ENCODE data around the gene GSG1L. TPM values are rescaled to one million over a fixed set of nuclear protein-coding genes. Genes with fewer than 3 reads are reported as not detected.

The GSG1L gene
- total and polyA plus RNA-seq, 4 donors, result 0.14 to 1.3 (median 0.24) TPM

GRCh38 chr16:27769561-27770255, 293.8 kb downstream of the GSG1L start:
- peaks cover 0 to 52% (median 10%) of the 10 kb centered on the region in 4 donors for H3K36me3 ChIP-seq (ENCODE audit: control insufficient read depth in 4 of 4, insufficient read depth in 4 of 4, low read length in 4 of 4)
- no peak overlapping the region for H3K4me3 ChIP-seq
- 92 to 94% methylated on average over 27 of the region's 27 CpGs for WGBS, 2 donors
- ATAC-seq (ENCODE audit: insufficient read depth, low FRiP score) (no peak), DNase-seq (no peak)
- H3K9ac ChIP-seq (ENCODE audit: insufficient read depth in 1 of 2, low read length in 2 of 2), result no peak overlapping the region
- no peaks in the 10 kb centered on the region for H3K9me3 ChIP-seq (ENCODE audit: control insufficient read depth in 4 of 4, insufficient read depth in 3 of 4, low read length in 3 of 4)
- H3K27ac ChIP-seq (ENCODE audit: low read depth in 1 of 2, low read length in 1 of 2), result no peak overlapping the region
- TF ChIP-seq, protein P1, sequence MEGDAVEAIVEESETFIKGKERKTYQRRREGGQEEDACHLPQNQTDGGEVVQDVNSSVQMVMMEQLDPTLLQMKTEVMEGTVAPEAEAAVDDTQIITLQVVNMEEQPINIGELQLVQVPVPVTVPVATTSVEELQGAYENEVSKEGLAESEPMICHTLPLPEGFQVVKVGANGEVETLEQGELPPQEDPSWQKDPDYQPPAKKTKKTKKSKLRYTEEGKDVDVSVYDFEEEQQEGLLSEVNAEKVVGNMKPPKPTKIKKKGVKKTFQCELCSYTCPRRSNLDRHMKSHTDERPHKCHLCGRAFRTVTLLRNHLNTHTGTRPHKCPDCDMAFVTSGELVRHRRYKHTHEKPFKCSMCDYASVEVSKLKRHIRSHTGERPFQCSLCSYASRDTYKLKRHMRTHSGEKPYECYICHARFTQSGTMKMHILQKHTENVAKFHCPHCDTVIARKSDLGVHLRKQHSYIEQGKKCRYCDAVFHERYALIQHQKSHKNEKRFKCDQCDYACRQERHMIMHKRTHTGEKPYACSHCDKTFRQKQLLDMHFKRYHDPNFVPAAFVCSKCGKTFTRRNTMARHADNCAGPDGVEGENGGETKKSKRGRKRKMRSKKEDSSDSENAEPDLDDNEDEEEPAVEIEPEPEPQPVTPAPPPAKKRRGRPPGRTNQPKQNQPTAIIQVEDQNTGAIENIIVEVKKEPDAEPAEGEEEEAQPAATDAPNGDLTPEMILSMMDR (IDR thresholded peaks at IDR 0.05; ENCODE audit: control extremely low read depth, extremely low read depth), result no peak
- H3K4me1 ChIP-seq (ENCODE audit: control insufficient read depth in 5 of 5, insufficient read depth in 5 of 5, low read length in 5 of 5), result no peaks in the 10 kb centered on the region
- no peaks in the 10 kb centered on the region for H3K27me3 ChIP-seq (ENCODE audit: control insufficient read depth in 3 of 3, insufficient read depth in 3 of 3, low read length in 2 of 3)

DNA sequence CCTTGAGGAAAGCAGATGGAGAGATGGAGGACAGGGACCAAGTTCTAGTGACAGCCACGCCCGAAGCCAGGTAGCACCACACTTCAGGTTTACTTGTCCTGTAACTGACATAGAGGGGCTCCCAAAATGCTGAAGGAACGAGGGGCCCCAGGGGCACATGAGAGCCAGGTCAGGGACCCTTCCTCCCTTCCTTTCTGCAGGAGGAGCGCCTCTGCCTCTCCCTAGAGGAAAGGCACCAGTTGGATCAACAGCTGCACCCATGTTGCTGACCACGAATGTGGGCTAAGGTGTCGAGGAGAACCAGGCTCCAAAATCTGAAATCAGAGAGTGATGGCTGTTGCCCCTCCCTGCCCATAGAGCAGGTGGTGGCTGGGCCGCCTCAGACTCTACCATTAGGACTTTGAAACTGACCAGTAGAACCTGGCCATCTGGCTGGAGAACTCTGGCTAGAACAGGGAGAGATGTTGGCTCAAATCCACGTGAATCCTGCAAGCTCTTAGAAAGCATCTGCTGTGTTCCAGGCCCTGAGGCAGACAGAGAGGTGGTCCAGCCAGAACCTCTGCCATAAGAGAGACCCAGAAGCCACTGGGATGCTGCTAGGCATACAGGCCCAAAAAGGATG, 294.8 kb downstream of the GSG1L start:
- Histone ChIP-seq H3K36me3 (ENCODE audit: control insufficient read depth in 4 of 4, insufficient read depth in 4 of 4, low read length in 4 of 4) (peaks cover 0 to 48% (median 14%) of the 10 kb centered on the region in 4 donors), H3K4me1 (ENCODE audit: control insufficient read depth in 5 of 5, insufficient read depth in 5 of 5, low read length in 5 of 5) (no peaks in the 10 kb centered on the region), H3K27ac (ENCODE audit: low read depth in 1 of 2, low read length in 1 of 2) (no peak overlapping the region), H3K9me3 (ENCODE audit: control insufficient read depth in 4 of 4, insufficient read depth in 3 of 4, low read length in 3 of 4) (no peaks in the 10 kb centered on the region), H3K4me3 (no peak overlapping the region), H3K27me3 (ENCODE audit: control insufficient read depth in 3 of 3, insufficient read depth in 3 of 3, low read length in 2 of 3) (no peaks in the 10 kb centered on the region), H3K9ac (ENCODE audit: insufficient read depth in 1 of 2, low read length in 2 of 2) (no peak overlapping the region)
- TF ChIP-seq, protein P1 (IDR thresholded peaks at IDR 0.05; ENCODE audit: control extremely low read depth, extremely low read depth), result no peak
- DNase-seq (no peak), ATAC-seq (ENCODE audit: insufficient read depth, low FRiP score) (no peak)
- WGBS, 2 donors, result 90 to 91% methylated on average over 8 of the region's 8 CpGs

DNA sequence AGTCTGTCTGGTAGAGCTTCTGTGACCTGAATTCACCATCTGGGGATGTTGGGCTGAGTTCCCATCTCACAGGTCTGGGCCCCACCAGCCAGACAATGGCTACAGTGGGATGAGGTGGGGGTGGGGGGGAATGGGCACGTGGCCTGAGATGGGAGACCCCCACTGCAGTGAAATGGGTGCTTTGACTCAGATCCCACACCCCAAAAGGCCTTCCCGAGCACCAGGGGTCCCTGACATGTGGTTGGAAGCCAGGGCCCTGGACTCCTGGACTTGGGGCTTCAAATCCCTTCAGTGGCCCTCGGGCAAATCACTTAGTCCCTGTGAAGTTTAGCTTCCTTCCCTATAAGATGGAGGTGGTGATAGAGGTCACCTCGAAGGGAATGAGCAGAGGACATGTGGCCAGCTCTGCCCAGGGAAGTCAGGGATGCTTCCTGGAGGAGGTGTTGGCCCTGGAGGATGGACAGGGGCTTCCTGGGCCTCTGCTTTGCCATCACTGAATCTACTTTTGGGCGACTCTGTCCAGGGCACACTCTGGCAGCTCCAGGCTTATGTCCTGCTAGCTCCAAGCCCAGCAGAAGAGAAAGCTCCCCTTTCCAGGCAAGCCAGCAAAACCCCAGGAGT, 295.4 kb downstream of the GSG1L start:
- H3K36me3 ChIP-seq (ENCODE audit: control insufficient read depth in 4 of 4, insufficient read depth in 4 of 4, low read length in 4 of 4), result peaks cover 0 to 46% (median 18%) of the 10 kb centered on the region in 4 donors
- H3K27ac ChIP-seq (ENCODE audit: low read depth in 1 of 2, low read length in 1 of 2), result no peak overlapping the region
- ATAC-seq (ENCODE audit: insufficient read depth, low FRiP score), result no peak
- WGBS, 2 donors, result 90 to 93% methylated on average over 5 of the region's 5 CpGs
- no peaks in the 10 kb centered on the region for H3K27me3 ChIP-seq (ENCODE audit: control insufficient read depth in 3 of 3, insufficient read depth in 3 of 3, low read length in 2 of 3)
- H3K4me1 ChIP-seq (ENCODE audit: control insufficient read depth in 5 of 5, insufficient read depth in 5 of 5, low read length in 5 of 5), result no peaks in the 10 kb centered on the region
- TF ChIP-seq, protein P1 (IDR thresholded peaks at IDR 0.05; ENCODE audit: control extremely low read depth, extremely low read depth), result no peak
- H3K9me3 ChIP-seq (ENCODE audit: control insufficient read depth in 4 of 4, insufficient read depth in 3 of 4, low read length in 3 of 4), result no peaks in the 10 kb centered on the region
- H3K4me3 ChIP-seq, result no peak overlapping the region
- no peak overlapping the region for H3K9ac ChIP-seq (ENCODE audit: insufficient read depth in 1 of 2, low read length in 2 of 2)
- no peak for DNase-seq
